GM19023 (cell line): Measurements from ENCODE around the gene BBS2.
"Not testable (repeated sequence)": the region's sequence is repeated elsewhere in the genome, so short reads cannot be mapped to it uniquely, and the experiment has no call there.

ENCODE experiments used
- ATAC-seq: cut with Tn5 transposase; IDR thresholded peaks from one replicate; pipeline ENCODE4 v1.9.1; 2021; ENCODE audit warnings: mild to moderate bottlenecking, moderate library complexity; ENCODE audit not compliant: unreplicated experiment

The BBS2 gene

DNA sequence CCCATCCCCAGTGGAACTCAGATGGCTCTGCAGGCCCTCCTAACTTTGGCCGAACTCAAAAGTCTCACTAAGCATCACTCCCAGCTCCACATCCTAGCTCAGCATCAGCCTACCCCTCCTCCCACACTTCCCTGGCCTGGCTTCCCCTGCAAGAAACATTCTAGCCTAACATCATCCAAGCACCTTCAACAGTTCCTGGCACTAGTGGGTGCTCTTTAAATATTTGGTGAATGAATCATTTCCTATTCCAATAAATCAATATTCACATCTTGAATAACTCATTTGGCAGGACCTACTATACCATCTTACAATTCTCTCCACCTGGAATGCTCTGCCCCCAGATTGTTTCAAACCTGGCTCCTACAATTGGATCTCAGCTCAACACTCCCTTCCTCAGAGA lies 11.0 kb upstream of the BBS2 start:
- ATAC-seq = no peak

DNA sequence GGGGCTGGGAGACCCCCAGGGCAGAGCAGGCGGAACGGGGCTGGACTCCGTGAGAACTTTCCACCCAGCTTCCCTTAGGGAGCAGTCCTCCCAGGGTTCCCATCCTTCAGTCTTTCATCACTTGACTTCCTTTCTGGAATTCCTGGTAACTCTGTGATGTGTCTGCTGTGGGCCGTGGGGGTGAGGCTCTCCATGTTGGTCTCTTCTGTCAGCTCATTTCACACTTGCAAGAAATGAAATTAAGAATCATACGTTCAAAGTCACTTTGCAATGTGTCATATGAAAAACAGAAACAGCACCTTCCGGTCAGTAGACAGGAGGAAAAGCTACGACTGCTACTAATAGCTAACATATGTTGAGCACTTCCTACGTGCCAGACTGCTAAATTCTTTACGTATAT lies 5.4 kb upstream of the BBS2 start:
- no peak for ATAC-seq

DNA sequence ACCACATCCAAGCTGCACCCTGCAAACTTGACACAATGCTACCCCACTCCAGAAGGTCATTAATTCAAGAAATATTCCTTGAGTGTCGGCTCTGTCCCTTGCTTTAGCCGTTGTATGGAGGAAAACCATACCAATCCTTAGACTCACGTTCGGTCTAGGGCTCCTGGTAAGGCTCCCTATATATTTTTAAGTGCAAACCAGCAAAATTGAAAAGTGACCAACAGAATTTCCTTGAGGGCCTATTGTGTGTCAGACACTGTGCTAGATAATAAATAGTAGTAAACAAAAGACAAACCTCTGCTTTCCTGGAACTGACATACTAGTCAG lies 390 bp upstream of the BBS2 start:
- ATAC-seq = no peak

DNA sequence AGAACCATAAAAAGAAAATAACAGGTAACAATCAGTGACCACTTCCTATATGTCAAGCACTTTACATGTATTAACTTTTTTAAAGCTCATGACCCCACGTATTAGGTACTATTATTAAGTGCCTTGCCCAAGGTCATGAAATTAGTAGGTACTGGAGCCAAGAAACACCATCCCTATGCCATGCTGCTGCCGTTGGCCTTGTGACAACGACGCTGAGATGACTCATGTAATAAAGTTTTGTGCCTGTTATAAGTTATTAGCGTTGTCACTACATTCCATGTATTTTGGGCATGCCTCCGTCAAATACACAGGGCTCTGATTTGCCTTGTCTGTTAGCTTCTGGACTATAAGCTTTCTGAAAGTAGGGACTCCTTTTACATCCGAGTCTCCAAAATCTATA lies 1.4 kb downstream of the BBS2 start:
- no peak for ATAC-seq

DNA sequence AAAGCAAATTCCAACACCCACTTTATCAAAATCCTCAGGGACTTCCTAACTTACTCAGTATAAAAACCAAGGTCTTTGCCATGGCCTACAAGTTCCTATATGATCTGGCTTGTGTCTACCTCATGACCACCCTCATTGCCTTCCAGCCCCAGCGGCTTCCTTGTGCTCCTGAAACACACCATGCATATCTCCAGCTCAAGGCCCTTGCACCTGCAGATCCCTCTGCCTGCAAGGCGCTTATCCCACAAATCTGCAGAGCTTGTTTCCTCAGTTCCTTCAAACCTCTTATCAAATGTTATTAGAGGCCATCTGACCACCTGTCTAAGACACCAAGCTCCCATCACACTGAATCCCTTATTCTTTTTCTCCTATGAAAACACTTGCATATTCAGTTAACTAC lies 2.6 kb downstream of the BBS2 start:
- ATAC-seq = no peak

DNA sequence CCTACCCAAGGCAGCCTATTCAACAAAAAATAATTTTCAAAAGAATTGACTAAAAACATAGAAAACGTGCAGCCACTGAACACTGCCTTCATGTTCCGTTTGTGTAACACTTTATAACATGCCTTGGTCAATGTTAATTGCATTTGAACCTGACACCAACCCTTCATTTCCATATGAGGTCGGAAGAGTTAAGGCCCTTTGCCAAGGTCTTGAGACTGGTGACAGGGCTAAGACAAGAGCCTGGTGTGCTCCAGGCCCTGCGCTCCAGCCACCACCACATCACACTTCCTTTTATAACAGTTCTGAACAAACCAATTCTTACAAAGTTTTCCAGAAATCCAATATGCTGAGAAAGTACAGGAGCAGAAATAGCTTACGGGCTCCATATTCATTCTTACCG lies 4.2 kb downstream of the BBS2 start:
- no peak for ATAC-seq

DNA sequence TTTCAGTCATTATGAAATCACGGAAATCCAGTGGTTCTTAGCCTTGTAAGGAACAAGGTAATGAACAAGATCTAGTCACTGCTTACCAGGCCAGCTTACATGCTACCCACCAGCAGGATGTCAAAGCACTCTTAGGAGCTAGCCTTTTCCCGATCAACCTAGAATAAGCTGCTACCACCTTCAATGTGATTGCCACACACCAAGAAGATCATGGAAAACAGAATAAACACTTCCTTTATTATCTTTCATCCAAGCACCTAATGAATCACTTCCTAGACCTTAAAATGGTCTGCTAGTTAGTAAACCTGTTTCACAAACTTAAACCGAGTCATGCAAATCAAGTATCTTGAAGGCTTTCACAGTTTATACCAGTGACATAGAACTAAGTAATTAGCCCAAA lies 5.0 kb downstream of the BBS2 start:
- no peak for ATAC-seq

DNA sequence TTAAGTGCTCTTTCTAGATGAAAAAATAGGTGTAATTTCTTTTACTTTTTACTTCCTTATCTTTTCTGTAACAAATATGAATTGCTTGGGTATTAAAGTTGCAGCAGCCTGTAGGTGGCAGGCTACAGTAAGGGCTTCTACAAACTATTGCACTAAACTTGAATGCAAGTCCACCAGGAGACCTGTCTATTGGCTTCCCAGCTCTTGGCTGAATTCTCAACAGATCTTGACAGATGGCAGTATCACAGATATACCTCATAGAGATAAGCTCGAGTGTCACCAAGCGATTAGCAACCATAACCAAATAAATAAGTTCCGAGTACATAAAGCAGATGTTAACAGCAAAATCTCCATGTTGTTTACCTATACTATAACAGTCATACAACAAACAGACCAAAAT lies 5.9 kb downstream of the BBS2 start:
- ATAC-seq = no peak

DNA sequence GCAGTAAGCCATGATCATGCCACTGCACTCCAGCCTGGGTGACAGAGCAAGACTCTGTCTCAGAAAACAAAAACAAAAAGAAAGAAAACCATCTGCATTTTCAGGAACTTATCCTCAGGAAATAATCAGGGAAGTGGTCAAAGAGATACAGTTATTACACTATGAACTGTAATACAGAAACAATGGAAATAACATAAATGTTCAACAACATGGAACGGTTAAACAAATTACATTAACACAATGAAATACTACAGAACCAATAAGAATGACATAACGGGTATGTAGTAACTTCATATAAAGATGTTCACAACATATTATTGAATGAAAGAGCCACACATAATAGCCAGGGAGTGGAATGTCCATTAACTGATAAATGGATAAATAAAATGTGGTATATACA lies 6.7 kb downstream of the BBS2 start:
- no peak for ATAC-seq

DNA sequence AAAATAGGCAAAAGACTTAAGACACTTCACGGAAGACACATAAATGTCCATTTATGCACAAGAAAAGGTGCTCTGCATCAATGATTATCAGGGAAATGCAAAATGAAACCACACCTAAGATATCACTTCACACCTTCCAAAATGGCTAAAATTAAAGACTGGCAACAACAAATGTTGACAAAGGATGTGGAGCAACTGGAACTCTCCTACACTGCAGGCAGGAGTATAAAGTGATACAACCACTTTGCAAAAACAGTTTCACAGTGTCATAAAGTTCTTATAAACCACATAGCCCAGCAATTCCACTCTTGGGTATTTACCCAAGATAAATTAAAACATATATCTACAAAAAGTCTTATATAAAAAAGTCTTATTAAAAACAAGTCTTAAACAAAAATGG lies 7.8 kb downstream of the BBS2 start:
- no peak for ATAC-seq

DNA sequence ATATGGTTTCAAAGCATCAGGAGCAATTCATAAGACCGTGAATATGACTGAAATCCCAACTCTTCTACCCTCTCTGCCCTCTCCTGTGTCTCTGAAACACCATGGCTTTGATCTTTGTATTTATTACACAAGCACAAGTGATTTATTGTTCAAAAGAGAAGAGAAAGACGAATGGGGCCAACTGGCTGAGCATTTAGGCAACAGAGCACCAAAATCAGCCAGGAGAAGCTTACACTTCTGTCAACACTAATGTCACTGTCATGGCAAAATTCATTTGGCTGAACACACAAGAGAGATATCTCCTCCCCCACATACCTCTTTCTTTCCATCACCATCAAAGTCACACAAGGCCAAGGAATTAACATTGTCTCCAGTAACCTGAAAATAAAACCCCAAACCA lies 9.3 kb downstream of the BBS2 start:
- no peak for ATAC-seq

DNA sequence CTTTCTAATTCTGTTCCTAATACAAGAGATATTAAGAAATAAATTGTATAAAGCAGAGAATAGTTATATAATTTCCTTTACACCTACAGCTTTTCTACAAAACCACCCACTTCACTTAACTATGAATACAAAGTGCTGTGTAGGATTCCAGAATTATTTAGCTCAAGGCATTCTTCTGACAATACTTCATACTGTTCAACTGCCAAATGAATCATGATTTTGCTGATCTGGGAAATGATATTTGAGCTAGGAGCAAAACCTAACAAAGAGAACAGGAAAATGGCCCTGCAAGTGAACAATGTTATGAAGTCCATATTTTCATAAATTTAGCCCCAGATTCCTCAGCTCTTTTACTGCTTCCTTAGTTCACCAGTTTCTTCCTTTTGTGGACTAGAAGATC lies 12.9 kb downstream of the BBS2 start:
- ATAC-seq = no peak

DNA sequence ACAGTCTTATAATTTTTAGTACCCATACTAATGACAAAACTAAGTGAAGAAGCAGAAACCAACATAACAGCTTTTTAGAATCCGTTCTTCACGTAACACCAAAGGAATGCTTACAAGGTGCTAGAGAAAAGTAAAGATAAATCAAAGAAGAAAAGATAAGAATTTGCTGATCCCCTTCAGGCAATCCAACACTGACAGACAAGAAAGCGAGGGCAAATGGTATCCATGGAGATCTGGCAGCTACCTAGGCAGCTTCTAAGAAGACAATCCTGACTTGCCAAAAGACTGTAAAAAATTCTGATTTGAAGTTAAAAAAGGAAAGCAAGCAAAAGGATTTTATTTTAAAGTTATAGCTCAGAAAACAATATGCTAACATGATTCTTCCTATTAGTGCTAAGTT lies 14.6 kb downstream of the BBS2 start:
- no peak for ATAC-seq

DNA sequence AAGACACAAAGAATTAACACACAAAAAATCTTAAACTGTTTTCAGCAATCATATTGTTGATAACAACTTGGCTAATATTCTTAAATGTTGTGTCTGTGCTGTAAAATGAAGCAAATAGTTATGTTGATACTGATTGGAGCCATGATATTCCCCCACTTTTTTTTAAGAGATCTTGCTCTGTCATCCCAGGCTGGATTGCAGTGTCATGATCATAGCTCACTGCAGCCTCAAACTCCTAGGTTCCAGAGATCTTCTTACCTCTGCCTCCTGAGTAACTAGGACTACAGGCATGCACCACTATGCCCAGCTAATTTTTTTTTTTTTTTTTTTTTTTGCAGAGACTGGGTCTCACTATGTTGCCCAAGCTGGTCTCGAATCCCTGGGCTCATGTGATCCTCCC lies 26.0 kb downstream of the BBS2 start:
- no peak for ATAC-seq

DNA sequence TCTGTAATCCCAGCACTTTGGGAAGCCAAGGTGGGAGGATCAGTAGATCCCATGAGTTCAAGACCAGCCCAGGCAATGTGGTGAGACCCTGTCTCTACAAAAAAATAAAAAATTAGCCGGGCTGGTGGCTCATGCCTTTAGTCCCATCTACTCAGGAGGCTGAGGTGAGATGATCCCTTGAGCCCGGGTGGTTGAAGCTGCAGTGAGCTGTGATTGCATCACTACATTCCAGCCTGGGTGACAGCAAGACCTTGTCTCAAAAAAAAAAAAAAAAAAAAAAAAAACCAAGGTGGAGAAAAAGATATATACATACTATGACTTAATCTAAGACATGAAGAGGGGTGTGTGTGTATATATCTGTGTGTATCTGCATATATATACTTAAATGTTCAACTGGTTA lies 26.7 kb downstream of the BBS2 start:
- ATAC-seq = no peak

DNA sequence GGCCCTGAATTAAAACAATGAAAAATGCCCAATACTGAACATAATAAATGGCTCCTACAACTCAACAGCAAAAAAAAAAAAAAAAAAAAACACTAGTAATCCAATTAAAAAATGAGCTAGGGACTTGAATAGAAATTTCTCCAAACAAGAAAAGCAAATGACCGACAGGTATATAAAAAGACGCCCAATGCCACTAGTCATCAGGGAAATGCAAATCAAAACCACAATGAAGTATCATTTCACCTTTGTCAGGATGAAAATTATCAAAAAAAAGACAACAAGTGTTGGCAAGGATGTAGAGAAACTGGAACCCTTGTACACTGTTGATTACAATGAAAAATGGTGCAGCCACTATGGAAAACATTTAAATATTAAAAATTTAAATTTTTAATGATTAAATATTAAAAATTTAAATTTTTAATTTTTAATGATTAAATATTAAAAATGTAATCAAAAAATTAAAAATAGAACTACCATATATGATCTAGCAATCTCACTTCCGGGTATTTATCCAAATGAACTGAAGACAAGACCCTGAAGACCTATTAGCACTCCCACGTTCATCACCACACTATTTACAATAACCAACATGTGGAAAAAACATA lies 28.1 kb downstream of the BBS2 start:
- no peak for ATAC-seq

DNA sequence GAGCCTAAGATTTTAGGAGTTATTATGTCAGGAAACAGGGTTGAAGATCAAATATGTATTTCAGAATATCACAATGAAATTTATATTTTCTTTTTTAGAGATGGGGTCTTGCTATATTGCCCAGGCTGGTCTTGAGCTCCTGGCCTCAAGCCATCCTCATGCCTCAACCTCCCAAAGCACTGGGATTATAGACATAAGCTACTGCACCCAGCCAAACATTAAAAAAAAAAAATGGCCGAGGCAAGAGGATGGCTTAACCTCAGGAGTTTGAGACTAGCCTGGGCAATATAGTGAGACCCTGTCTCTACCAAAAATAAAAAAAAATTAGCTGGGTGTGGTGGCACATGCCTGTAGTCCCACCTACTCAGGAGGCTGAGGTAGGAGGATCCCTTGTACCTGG lies 31.0 kb downstream of the BBS2 start:
- not testable (repeated sequence) for ATAC-seq

DNA sequence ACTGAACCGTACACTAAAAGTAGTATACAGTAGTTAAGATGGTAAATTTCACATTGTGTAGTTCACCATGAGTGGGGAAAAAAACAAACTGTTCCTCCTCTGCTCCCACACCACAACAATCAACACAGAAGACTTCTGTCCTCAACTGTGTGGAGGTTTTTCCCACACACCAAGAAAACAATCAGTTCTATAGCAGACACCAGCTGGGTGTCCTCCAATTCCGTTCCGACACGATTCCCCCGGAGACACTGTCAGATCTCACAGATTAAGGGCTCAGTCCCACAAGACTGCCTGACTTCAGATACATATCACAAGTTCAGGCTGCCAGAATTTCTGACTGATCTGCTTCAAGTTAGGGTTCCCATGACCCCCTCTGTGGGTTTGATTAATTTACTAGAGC lies 31.8 kb downstream of the BBS2 start:
- ATAC-seq = no peak

DNA sequence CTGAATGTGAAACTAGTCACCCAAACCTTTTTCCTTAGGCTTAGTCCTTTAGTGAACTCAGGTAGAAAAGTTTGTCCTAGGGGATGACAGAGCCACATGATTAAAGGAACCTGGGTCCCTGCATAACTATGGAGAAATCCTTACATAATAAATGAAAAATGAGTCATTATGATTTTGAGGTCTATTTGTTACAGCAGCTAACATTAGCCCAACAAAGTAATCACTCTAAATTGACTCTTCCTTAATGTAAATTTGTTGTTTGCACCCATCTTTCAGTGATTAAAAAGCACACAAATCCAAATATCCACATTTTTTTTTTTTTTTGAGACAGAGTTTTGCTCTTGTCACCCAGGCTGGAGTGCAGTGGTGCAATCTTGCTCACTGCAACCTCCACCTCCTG lies 36.4 kb downstream of the BBS2 start:
- no peak for ATAC-seq

DNA sequence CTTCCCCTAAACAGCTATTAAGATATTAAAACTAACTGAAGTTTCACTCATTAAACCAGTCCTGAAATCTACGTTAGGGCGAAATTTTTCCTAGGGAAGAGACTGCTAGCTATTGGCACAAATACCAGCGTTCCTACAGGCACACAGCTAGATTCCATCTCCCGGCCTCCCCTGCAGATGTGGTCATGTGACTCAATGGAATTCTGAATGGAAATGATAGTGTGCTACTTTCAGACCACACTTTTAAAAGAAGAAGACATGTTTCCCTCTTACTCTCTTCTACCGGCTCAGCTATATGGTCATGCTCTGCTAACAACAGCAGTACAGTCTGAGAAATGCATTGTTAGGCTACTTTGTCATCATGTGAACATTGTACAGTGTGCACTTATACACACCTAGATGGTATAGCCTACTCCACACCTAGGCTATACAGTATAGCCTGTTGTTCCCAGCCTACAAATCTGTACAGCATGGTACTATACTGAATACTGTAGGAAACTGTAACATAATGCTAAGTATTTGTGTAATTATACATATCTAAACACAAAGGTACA lies 37.1 kb downstream of the BBS2 start:
- ATAC-seq = no peak

DNA sequence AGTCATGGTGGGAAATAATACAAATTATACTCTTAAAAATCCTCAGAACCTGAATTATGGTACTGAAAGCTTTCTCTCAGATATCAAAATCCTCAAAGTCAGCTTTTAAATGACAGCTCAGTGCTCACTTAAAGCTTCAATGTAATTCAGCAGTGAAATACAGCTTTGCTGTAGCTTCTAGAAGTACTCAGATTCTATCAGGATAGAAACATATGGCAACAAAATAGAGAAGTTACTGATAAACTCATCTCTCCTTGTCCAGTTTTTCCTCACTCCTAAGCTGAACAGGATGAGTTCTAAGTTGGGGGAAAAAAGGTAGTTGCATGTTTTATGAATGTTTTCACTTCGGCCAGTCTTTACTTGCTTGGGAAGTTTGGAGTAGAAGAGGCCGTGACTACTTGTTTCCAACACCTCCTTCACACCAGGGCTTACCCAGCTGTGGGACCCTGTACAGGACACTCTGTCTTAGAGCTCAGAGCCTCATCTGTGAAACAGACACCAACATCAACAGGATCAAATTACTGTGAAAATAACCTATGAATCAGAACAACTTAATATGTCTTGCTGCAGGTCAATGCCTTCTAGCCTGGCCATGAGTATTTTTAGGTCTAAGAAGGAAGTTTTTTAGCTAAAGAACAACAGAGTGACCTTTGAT lies 38.2 kb downstream of the BBS2 start:
- no peak for ATAC-seq

DNA sequence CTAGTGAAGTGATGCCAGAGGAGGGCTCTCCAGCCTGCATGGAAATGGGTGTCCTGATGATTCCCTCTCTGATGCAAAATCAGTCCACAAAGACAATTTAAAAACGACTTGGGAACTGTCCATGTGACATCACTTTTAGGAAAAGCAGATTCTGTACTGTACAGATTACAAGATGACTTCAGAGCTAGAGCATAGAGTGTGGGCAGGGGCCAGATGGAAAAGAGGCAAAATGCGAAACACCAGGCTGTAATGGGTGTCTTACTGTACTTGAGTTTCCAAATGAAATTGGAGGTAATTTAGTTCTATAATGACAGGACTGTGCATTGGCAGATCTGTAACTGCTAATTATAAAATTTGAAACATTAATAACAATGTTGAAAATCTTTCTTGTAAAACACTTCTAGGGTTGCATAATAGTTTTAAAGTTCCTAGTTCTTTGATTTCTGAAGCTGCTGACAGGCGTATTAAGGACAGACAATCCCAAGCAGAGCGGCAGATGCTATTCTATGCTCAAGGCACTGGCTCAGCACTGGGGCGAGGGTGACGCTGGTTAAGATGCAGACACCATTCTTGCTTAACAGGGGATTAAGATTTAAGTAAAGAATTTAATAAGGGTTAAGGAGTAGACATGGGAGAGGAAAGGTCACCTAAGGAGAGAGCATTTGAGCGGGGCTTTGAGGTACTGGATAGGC lies 38.9 kb downstream of the BBS2 start:
- ATAC-seq = no peak

DNA sequence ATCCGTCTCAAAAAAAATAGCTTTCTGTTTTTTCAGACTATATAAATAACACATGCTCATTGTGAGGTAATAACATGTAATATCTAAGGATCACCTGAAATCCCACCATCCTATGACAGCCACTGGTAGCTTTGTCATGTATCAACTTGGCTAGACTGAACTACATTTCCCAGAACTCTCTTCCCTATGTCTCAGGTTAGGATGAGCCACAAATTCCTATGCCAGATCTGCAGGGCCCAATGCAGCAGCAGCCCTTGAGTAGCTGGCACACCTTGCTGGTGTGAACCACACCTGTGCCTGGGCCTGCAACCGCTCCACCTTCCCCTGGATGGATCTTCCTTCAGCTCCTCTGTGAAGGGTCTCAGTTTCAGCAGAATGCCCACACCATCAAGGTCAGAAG lies 40.4 kb downstream of the BBS2 start:
- ATAC-seq = no peak
